K562 (cell line): Measurements from ENCODE around the gene EPB41L2. TPM values are rescaled to one million over a fixed set of nuclear protein-coding genes. Genes with fewer than 3 reads are reported as not detected.

ENCODE experiments used
- ATAC-seq: fragments of 200-7000 bp; cut with Tn5 transposase; 3 replicates; pipeline ENCODE4 v1.9.1; 2020; ENCODE audit warnings: moderate library complexity
- BruUV-seq: library from RNA; stranded (reverse); fragments of 400-500 nt; replicated peaks from 2 replicates; lab custom pipeline; 2021; lab: Mats Ljungman, UMichigan
- CTCF ChIA-PET: fragments of 300-600 bp; formaldehyde crosslinking; extraction: SDS; loops from one replicate; lab custom pipeline; 2021; ENCODE audit warnings: low intra/inter-chr PET ratio; lab: Yijun Ruan, JAX
- POLR2A ChIA-PET: fragments of 300-600, 350-650 bp; sonication (Branson Sonifier 250); formaldehyde crosslinking; extraction: SDS; loops from one replicate; lab custom pipeline; 2021; ENCODE audit warnings: antibody characterized with exemption, inconsistent platforms; lab: Yijun Ruan, JAX
- DNase-seq, 4 experiments: peaks; one replicate each; pipeline versions ENCODE4 v3.0.0 to v3.0.0-alpha.2; 2011 to 2018; ENCODE audit warnings: low spot score in 3 of 4, mixed read lengths in 3 of 4; ENCODE audit errors: extremely low read depth in 1 of 4
- FAIRE-seq: peaks from 2 replicates; lab custom pipeline; 2011; peaks lifted over from hg19 to GRCh38; lab: Jason Lieb, UNC
- H2AFZ ChIP-seq: 2 replicates; pipeline ENCODE4 v1.6.0; 2011; ENCODE audit warnings: low read depth, low read length, control low read depth, inconsistent platforms
- H3K27ac ChIP-seq: fragments of 200-600 bp; 3 replicates; pipeline ENCODE4 v1.8.0; 2011; ENCODE audit warnings: low read depth, mild to moderate bottlenecking, control low read depth, inconsistent platforms, low read length, moderate library complexity, mixed read lengths; ENCODE audit errors: extremely low read depth
- H3K27me3 ChIP-seq, 2 experiments: fragments of 300-600 bp in 1 of 2; 2 replicates in 1 of 2; 3 replicates in 1 of 2; pipeline versions ENCODE4 v1.6.0 to v1.8.0; 2011; ENCODE audit warnings: inconsistent platforms in 2 of 2, low read length in 2 of 2, mild to moderate bottlenecking in 1 of 2, mixed read lengths in 1 of 2, moderate library complexity in 1 of 2; ENCODE audit not compliant: control insufficient read depth in 2 of 2, insufficient read depth in 2 of 2
- H3K36me3 ChIP-seq: fragments of 300-600 bp; 3 replicates; pipeline ENCODE4 v1.8.0; 2011; ENCODE audit warnings: mild to moderate bottlenecking, low read length, inconsistent platforms; ENCODE audit not compliant: control insufficient read depth, insufficient read depth
- H3K4me1 ChIP-seq, 2 experiments: fragments of 200-600 bp in 1 of 2; replicated peaks in 1 of 2; 2 replicates in 1 of 2; 3 replicates in 1 of 2; pipeline versions ENCODE4 v1.5.1 to v1.8.0; 2011; ENCODE audit warnings: inconsistent platforms in 2 of 2, low read length in 2 of 2, mild to moderate bottlenecking in 1 of 2, mixed read lengths in 1 of 2, moderate library complexity in 1 of 2; ENCODE audit not compliant: control insufficient read depth in 2 of 2, insufficient read depth in 2 of 2
- H3K4me2 ChIP-seq: 2 replicates; pipeline ENCODE4 v1.6.1; 2011; ENCODE audit warnings: low read length, control low read depth, inconsistent platforms, mixed read lengths; ENCODE audit not compliant: insufficient read depth
- H3K4me3 ChIP-seq: fragments of 200-600 bp; sonication (generic), shearing (Covaris generic); 2 replicates; pipeline ENCODE4 v1.5.1; 2016; ENCODE audit warnings: control low read depth, inconsistent platforms
- H3K79me2 ChIP-seq: fragments of 200-600 bp; 3 replicates; pipeline ENCODE4 v1.8.0; 2011; ENCODE audit warnings: low read length, inconsistent platforms; ENCODE audit not compliant: control insufficient read depth, insufficient read depth
- H3K9ac ChIP-seq, 2 experiments: 2 replicates each; pipeline versions ENCODE4 v1.6.0 to v1.6.1; 2011; ENCODE audit warnings: low read depth in 2 of 2, low read length in 2 of 2, control low read depth in 1 of 2, inconsistent platforms in 1 of 2, mild to moderate bottlenecking in 1 of 2, mixed read lengths in 1 of 2; ENCODE audit not compliant: insufficient read depth in 1 of 2
- H3K9me1 ChIP-seq: one replicate; pipeline ENCODE4 v1.6.0; 2011; ENCODE audit warnings: inconsistent platforms, mild to moderate bottlenecking, low read length, moderate library complexity; ENCODE audit not compliant: control insufficient read depth, insufficient read depth
- H3K9me3 ChIP-seq: replicated peaks from 2 replicates; pipeline ENCODE4 v1.5.1; 2011; ENCODE audit warnings: low read depth, low read length, inconsistent platforms; ENCODE audit not compliant: control insufficient read depth, insufficient read depth
- H4K20me1 ChIP-seq: replicated peaks from 2 replicates; pipeline ENCODE4 v1.6.1; 2011; ENCODE audit warnings: low read length, inconsistent platforms, mixed read lengths; ENCODE audit not compliant: control insufficient read depth, insufficient read depth
- CHCHD3 ChIP-seq: fragments of 250-450 bp; sonication (Bioruptor Pico); IDR thresholded peaks from 2 replicates; pipeline ENCODE4 v2.1.2; 2022; ENCODE audit warnings: mild to moderate bottlenecking
- DACH1 ChIP-seq: fragments of 450-650 bp; IDR thresholded peaks from 2 replicates; pipeline ENCODE4 v1.6.1; 2018; ENCODE audit not compliant: partially characterized antibody
- GATAD2A ChIP-seq: fragments of 450-650 bp; IDR thresholded peaks from 2 replicates; pipeline ENCODE4 v1.6.1; 2017
- GTF2E2 ChIP-seq: fragments of 200-800 bp; sonication (Bioruptor generic); IDR thresholded peaks from 2 replicates; pipeline ENCODE4 v1.6.1; 2016; ENCODE audit warnings: missing genetic modification characterization, missing compliant biosample characterization
- NFXL1 ChIP-seq: fragments of 450-650 bp; formaldehyde crosslinking; IDR thresholded peaks from 2 replicates; pipeline ENCODE4 v1.4.0; 2021; ENCODE audit warnings: mild to moderate bottlenecking
- RBM14 ChIP-seq: fragments of 200-400 bp; formaldehyde crosslinking; IDR thresholded peaks from 2 replicates; pipeline ENCODE4 v1.6.1; 2018; ENCODE audit warnings: low read depth, mild to moderate bottlenecking, low read length, moderate library complexity, borderline replicate concordance; ENCODE audit not compliant: insufficient read depth
- RBM15 ChIP-seq: fragments of 200-400 bp; formaldehyde crosslinking; IDR thresholded peaks from 2 replicates; pipeline ENCODE4 v1.6.1; 2018; ENCODE audit warnings: mild to moderate bottlenecking, low read length, moderate library complexity; ENCODE audit not compliant: insufficient read depth
- TAF1 ChIP-seq: IDR thresholded peaks from 2 replicates; pipeline ENCODE4 v1.6.1; 2011; ENCODE audit warnings: mild to moderate bottlenecking, low read length, moderate library complexity; ENCODE audit not compliant: insufficient read depth, control insufficient read depth, severe bottlenecking; ENCODE audit errors: extremely low read depth
- TBP ChIP-seq: optimal IDR thresholded peaks from 2 replicates; pipeline ENCODE3; 2011; ENCODE audit warnings: low read depth, low read length, improper control_type of control experiment
- ZNF76 ChIP-seq: fragments of 250-450 bp; sonication (Bioruptor Pico); IDR thresholded peaks from 2 replicates; pipeline ENCODE4 v1.4.0; 2020; ENCODE audit warnings: mild to moderate bottlenecking, moderate library complexity, borderline replicate concordance
- ZNF77 ChIP-seq: fragments of 250-450 bp; sonication (Bioruptor Pico); IDR thresholded peaks from 2 replicates; pipeline ENCODE4 v1.5.0; 2020
- WGBS: fragments of 100-300 bp; shearing (Covaris generic); methylation state at CpG from one replicate; pipeline ENCODE4 v1.1.6; 2016; ENCODE audit warnings: low coverage, mixed read lengths; ENCODE audit not compliant: insufficient coverage; ENCODE audit errors: missing lambda C conversion rate; 5-methylcytosine and 5-hydroxymethylcytosine counted together
- in situ Hi-C: fragments of 300-500 bp; cut with MboI; formaldehyde crosslinking; loops from 4 replicates; pipeline ENCODE4 v1.15.0; 2018; ENCODE audit warnings: inconsistent platforms, mixed read lengths
- intact Hi-C: fragments of 100-400 bp; cut with micrococcal nuclease; formaldehyde crosslinking; loops from 2 replicates; pipeline ENCODE4 v1.14.2; 2022
- polyA plus RNA-seq, 8 experiments: library from polyadenylated mRNA; depleted of rRNA in 4 of 8; stranded (reverse) in 5 of 8; unstranded in 3 of 8; fragments of >200 nt; fragmentation: Nextera tagmentation in 2 of 8; fragmentation: Illumina TruSeq in 1 of 8; extraction: Ambion mirVana in 2 of 8; extraction: Trizol in 1 of 8; gene quantifications; 2 replicates each; pipeline versions ENCODE4 v1.2.1 to v1.2.3, GENCODE V29; 2011 to 2014; ENCODE audit warnings: inconsistent platforms in 1 of 8, missing spikeins in 1 of 8
- total RNA-seq, 7 experiments: library from RNA; depleted of rRNA in 6 of 7; stranded (reverse); fragments of >200 nt in 6 of 7; fragmentation: Illumina TruSeq in 2 of 7; extraction: Trizol in 2 of 7; gene quantifications; 2 replicates each; pipeline versions ENCODE4 v1.2.1 to v1.2.3, GENCODE V29; 2011 to 2021; ENCODE audit warnings: low replicate concordance in 1 of 7
- TF ChIP-seq, protein P1 (sequence below): sonication (generic); formaldehyde crosslinking; IDR thresholded peaks from 2 replicates; pipeline ENCODE4 v1.8.0; 2022; ENCODE audit warnings: mild to moderate bottlenecking, missing genetic modification reagents
- TF ChIP-seq, protein P2 (sequence below), 2 experiments: IDR thresholded peaks; 2 replicates each; pipeline ENCODE4 v1.6.1; 2011; ENCODE audit warnings: borderline replicate concordance in 1 of 2, control low read depth in 1 of 2, low read depth in 1 of 2, low read length in 1 of 2, mild to moderate bottlenecking in 1 of 2, mixed read lengths in 1 of 2, moderate library complexity in 1 of 2; ENCODE audit not compliant: insufficient read depth in 1 of 2, insufficient read length in 1 of 2, poor library complexity in 1 of 2, severe bottlenecking in 1 of 2; ENCODE audit errors: extremely low read depth in 1 of 2

EPB41L2 gene
- total and polyA plus RNA-seq, 9 of the 15 experiments (the other 6 are each of a cell fraction or from before 2014, with no cell fraction given): 5.1 to 53.6 (median 25.0) TPM

DNA sequence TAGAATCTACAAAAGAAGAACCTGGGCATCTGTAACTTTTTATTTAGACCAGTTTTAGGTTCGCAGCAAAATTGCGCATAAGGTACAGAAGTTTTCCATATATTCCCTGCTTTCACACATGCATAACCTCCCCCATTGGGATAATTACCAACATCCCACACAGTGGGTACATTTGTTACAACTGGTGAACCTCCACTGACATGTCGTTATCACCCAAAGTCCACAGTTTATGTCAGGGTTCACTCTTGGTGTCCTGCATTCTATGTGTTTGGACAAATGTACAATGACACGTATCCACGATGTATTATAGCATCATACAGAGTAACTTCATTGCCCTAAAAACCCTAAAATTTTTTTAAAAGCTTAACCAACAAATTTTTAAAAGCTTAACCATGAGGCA, 126.1 kb downstream of the EPB41L2 start:
- no peaks in the 10 kb centered on the region for H3K9me1 ChIP-seq
- H3K27me3 ChIP-seq: no peaks in the 10 kb centered on the region
- POLR2A ChIA-PET: no interaction called here
- intact Hi-C loops: no loop called here
- no peaks in the 10 kb centered on the region for H4K20me1 ChIP-seq
- no peaks in the 10 kb centered on the region for H3K79me2 ChIP-seq
- in situ Hi-C loops: no loop called here
- no peaks in the 10 kb centered on the region; a peak in 1 of 5 replicates for H3K4me1 ChIP-seq
- CTCF ChIA-PET: no interaction called here
- FAIRE-seq: no peak
- BruUV-seq: no TSS peak
- H3K4me2 ChIP-seq: no peak overlapping the region
- no peak for ATAC-seq
- DNase-seq: no peak
- H2AFZ ChIP-seq: no peak overlapping the region
- TF ChIP-seq DACH1: no peak
- TF ChIP-seq GATAD2A: no peak
- no peak for TF ChIP-seq NFXL1 (CRISPR knock-in tag)
- TF ChIP-seq ZNF76: no peak
- no peak for TF ChIP-seq CHCHD3 (CRISPR knock-in tag)
- no peak for TF ChIP-seq TAF1
- TF ChIP-seq RBM14: no peak
- TF ChIP-seq GTF2E2 (tag): no peak
- no peak for TF ChIP-seq ZNF77 (CRISPR knock-in tag)
- TF ChIP-seq, protein P1, sequence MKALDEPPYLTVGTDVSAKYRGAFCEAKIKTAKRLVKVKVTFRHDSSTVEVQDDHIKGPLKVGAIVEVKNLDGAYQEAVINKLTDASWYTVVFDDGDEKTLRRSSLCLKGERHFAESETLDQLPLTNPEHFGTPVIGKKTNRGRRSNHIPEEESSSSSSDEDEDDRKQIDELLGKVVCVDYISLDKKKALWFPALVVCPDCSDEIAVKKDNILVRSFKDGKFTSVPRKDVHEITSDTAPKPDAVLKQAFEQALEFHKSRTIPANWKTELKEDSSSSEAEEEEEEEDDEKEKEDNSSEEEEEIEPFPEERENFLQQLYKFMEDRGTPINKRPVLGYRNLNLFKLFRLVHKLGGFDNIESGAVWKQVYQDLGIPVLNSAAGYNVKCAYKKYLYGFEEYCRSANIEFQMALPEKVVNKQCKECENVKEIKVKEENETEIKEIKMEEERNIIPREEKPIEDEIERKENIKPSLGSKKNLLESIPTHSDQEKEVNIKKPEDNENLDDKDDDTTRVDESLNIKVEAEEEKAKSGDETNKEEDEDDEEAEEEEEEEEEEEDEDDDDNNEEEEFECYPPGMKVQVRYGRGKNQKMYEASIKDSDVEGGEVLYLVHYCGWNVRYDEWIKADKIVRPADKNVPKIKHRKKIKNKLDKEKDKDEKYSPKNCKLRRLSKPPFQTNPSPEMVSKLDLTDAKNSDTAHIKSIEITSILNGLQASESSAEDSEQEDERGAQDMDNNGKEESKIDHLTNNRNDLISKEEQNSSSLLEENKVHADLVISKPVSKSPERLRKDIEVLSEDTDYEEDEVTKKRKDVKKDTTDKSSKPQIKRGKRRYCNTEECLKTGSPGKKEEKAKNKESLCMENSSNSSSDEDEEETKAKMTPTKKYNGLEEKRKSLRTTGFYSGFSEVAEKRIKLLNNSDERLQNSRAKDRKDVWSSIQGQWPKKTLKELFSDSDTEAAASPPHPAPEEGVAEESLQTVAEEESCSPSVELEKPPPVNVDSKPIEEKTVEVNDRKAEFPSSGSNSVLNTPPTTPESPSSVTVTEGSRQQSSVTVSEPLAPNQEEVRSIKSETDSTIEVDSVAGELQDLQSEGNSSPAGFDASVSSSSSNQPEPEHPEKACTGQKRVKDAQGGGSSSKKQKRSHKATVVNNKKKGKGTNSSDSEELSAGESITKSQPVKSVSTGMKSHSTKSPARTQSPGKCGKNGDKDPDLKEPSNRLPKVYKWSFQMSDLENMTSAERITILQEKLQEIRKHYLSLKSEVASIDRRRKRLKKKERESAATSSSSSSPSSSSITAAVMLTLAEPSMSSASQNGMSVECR (CRISPR knock-in tag): no peak
- TF ChIP-seq RBM15: no peak
- TF ChIP-seq, protein P2, sequence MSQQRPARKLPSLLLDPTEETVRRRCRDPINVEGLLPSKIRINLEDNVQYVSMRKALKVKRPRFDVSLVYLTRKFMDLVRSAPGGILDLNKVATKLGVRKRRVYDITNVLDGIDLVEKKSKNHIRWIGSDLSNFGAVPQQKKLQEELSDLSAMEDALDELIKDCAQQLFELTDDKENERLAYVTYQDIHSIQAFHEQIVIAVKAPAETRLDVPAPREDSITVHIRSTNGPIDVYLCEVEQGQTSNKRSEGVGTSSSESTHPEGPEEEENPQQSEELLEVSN (IDR thresholded peaks at IDR 0.05; ENCODE audit: borderline replicate concordance in 1 of 2, extremely low read depth in 1 of 2, insufficient read depth in 1 of 2, insufficient read length in 1 of 2, low read depth in 1 of 2, low read length in 1 of 2, poor library complexity in 1 of 2, severe bottlenecking in 1 of 2): no peak
- no peak for TF ChIP-seq TBP
- no peaks in the 10 kb centered on the region for H3K36me3 ChIP-seq
- no peak overlapping the region for H3K27ac ChIP-seq
- 36% methylated on average over 5 of the region's 5 CpGs for WGBS
- H3K9ac ChIP-seq: no peak overlapping the region
- no peak overlapping the region for H3K4me3 ChIP-seq
- H3K9me3 ChIP-seq: no peaks in the 10 kb centered on the region
